SK-N-MC (cell line): Measurements from ENCODE around the gene ADAMTS18.

ENCODE experiments used
- DNase-seq: peaks from one replicate; pipeline ENCODE4 v3.0.0-alpha.2; 2011; ENCODE audit warnings: low read depth, low spot score
- H3K27ac ChIP-seq: fragments of 200-600 bp; sonication (generic); 2 replicates; pipeline ENCODE4 v1.5.1; 2016; ENCODE audit warnings: mixed run types
- H3K36me3 ChIP-seq: fragments of 200-600 bp; sonication (generic); 2 replicates; pipeline ENCODE4 v1.6.1; 2017; ENCODE audit warnings: antibody characterized with exemption, low read length, mixed read lengths; ENCODE audit not compliant: insufficient read depth
- H3K4me3 ChIP-seq: fragments of 200-600 bp; sonication (generic); 2 replicates; pipeline ENCODE4 v1.5.1; 2016
- H3K9ac ChIP-seq: fragments of 200-600 bp; sonication (generic); 2 replicates; pipeline ENCODE4 v1.8.0; 2017; ENCODE audit warnings: mixed run types, mixed read lengths; ENCODE audit not compliant: insufficient read length
- H3K9me3 ChIP-seq: fragments of 200-600 bp; sonication (generic); 2 replicates; pipeline ENCODE4 v1.6.1; 2017; ENCODE audit warnings: low read depth, mild to moderate bottlenecking, antibody characterized with exemption, low read length, moderate library complexity, mixed read lengths
- EZH2 ChIP-seq: fragments of 200-600 bp; sonication (generic); IDR thresholded peaks from one replicate; pipeline ENCODE4 v1.6.1; 2017; ENCODE audit warnings: antibody characterized with exemption
- FOXP2 ChIP-seq: optimal IDR thresholded peaks from 2 replicates; pipeline ENCODE3; 2011; ENCODE audit warnings: mild to moderate bottlenecking, moderate library complexity; ENCODE audit not compliant: insufficient read depth; ENCODE audit errors: extremely low read length, control extremely low read depth
- POLR2AphosphoS5 ChIP-seq: IDR thresholded peaks from 2 replicates; pipeline ENCODE4 v1.6.1; 2012; ENCODE audit warnings: mild to moderate bottlenecking, low read depth, low read length, borderline replicate concordance

ADAMTS18 gene

DNA sequence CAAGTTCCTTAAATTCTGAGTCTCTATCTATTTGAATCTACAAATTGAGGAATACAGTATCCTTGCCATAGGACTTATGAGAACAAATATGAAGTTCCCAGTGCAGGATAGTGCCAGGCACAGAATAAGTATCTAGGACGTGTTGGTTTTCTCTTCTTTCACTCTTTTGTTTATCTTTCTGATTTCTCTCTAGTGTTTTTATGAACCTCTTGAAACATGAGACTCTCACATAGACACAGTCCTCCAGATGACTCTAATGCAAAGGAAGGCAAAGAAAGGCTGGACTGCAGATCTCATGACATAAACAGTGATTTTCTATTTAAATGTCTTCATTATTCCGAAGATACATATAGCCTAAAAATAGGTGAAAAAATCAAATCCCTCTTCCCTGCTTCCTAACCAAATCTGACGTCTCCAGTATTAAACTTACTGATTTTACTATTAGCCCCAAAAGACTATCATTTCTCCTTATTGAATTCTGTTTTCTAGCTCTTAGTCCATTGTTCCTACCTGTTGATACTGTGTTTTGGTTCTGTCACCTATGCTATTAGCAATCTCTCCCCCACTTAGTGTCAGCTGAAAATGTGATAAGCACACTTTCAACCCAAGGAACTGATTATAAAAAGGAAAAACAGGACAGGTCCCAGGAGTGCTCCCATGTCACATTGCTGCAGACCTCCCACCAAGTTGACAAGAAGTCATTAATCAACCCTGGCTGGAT lies 24.9 kb upstream of the ADAMTS18 start:
- no peaks in the 10 kb centered on the region for H3K36me3 ChIP-seq
- H3K4me3 ChIP-seq: no peak overlapping the region
- no peak for DNase-seq
- H3K9me3 ChIP-seq: no peaks in the 10 kb centered on the region
- no peak for TF ChIP-seq POLR2AphosphoS5
- no peak overlapping the region for H3K27ac ChIP-seq
- H3K9ac ChIP-seq: no peak overlapping the region

DNA sequence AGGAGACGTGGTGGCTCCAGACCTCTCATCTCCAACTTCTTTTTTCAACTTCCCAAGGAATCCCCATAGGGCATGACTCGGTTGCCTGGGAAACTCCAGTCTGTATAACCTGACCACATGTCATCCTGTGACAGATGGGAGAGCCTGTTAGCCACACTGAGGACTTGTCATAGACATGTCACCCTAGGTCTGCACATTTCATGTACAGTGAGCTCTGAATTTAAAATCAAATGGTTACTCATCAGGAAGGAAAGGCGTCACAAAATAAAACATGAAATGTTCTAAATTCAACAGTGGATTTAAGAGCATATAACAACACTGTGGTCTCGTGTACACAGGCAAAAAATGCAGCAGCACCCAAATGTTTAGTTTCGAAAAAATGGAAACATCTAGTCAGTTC lies 22.2 kb upstream of the ADAMTS18 start:
- Histone ChIP-seq H3K9me3 (no peaks in the 10 kb centered on the region), H3K27ac (no peak overlapping the region), H3K36me3 (no peaks in the 10 kb centered on the region), H3K4me3 (no peak overlapping the region), H3K9ac (no peak overlapping the region)
- DNase-seq: no peak
- TF ChIP-seq POLR2AphosphoS5 (no peak), FOXP2 (no peak)

DNA sequence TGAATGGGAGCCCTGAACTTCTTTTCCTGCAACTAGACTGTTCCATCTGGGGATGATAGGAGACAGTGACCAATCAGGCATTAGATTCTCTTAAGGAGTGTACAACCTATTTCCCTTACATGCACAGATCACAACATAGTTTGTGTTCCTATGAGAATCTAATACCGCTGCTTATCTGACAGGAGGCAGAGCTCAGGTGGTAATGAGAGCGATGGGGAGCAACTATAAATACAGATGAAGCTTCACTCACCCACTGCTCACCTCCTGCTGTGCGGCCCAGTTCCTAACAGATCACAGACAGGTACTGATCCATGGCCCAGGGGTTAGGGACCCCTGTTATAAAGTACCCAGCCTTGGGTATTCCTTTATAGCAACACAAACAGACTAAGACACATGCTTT lies 17.4 kb upstream of the ADAMTS18 start:
- no peaks in the 10 kb centered on the region for H3K36me3 ChIP-seq
- DNase-seq: no peak
- TF ChIP-seq EZH2 (no peak), FOXP2 (no peak), POLR2AphosphoS5 (no peak)
- no peak overlapping the region for H3K27ac ChIP-seq
- no peaks in the 10 kb centered on the region for H3K9me3 ChIP-seq
- no peak overlapping the region for H3K4me3 ChIP-seq
- H3K9ac ChIP-seq: no peak overlapping the region

DNA sequence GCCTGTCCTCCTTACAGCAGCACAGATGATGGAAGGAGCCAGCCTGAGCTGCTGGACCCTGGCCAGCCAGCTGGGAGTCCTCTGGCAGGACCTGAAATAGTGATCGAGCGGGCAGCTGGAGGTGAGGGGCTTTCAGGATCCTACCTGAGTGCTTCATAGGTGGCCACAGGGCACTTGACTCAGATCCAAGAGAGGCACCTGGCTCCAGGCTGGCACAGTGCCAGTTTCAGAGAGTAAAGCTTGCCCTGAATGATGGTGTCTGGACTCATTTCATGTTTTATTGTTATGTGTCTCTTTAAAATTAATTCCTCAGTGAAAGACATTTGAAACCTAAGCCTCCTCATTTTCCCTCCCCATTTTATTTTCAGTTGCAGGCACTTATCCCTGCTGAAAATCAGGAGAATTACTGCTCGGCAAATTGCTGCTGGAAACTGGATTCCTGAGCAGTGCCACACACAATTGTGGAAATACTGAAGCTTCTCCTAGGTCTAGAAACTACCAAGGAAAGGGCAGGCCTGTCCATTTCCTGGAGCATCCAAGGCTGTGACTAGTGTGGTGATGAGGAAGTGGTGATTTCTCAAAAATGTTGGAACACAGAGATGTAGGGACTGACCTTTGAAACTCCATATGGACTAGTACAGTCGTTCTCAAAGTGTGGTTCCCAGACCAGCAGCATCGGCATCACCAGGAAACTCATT lies 16.1 kb upstream of the ADAMTS18 start:
- H3K4me3 ChIP-seq: no peak overlapping the region
- DNase-seq: no peak
- TF ChIP-seq POLR2AphosphoS5 (no peak), FOXP2 (no peak), EZH2 (no peak)
- no peak overlapping the region for H3K9ac ChIP-seq
- no peaks in the 10 kb centered on the region for H3K9me3 ChIP-seq
- H3K27ac ChIP-seq: no peak overlapping the region
- H3K36me3 ChIP-seq: no peaks in the 10 kb centered on the region

GRCh38 chr16:77449208-77449607 lies 14.4 kb upstream of the ADAMTS18 start:
- no peak for DNase-seq
- Histone ChIP-seq H3K4me3 (no peak overlapping the region), H3K9ac (no peak overlapping the region), H3K27ac (no peak overlapping the region), H3K9me3 (no peaks in the 10 kb centered on the region), H3K36me3 (no peaks in the 10 kb centered on the region)
- TF ChIP-seq EZH2 (no peak), POLR2AphosphoS5 (no peak), FOXP2 (no peak)

- no peak overlapping the region for H3K4me3 ChIP-seq
- no peak for DNase-seq
- no peak overlapping the region for H3K9ac ChIP-seq
- H3K27ac ChIP-seq: no peak overlapping the region
- no peak for TF ChIP-seq EZH2
- no peaks in the 10 kb centered on the region for H3K36me3 ChIP-seq
- H3K9me3 ChIP-seq: no peaks in the 10 kb centered on the region
Observed at GRCh38 chr16:77445324-77445723, 10.5 kb upstream of the ADAMTS18 start.

DNA sequence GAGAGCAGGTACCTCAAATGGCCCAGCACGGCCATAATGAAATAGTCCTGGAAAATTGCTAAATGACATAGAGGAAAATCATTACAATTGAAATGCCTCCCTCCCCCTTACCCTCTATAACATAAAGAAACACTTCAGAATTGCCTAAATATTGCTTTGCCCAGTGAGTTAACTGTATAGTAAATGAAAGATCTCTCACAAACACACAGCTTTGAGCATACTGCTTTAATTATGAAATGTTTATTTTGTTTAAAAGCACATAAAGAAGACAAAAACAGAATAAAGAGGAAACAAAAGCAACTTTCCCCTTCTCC lies 9.3 kb upstream of the ADAMTS18 start:
- H3K9me3 ChIP-seq: no peaks in the 10 kb centered on the region
- no peak for TF ChIP-seq FOXP2
- no peak for TF ChIP-seq POLR2AphosphoS5
- no peak for TF ChIP-seq EZH2
- DNase-seq: no peak
- H3K27ac ChIP-seq: no peak overlapping the region
- no peak overlapping the region for H3K9ac ChIP-seq
- no peaks in the 10 kb centered on the region for H3K36me3 ChIP-seq
- no peak overlapping the region for H3K4me3 ChIP-seq

GRCh38 chr16:77443357-77444146 lies 8.7 kb upstream of the ADAMTS18 start:
- Histone ChIP-seq H3K27ac (no peak overlapping the region), H3K36me3 (no peaks in the 10 kb centered on the region), H3K9ac (no peak overlapping the region), H3K4me3 (no peak overlapping the region), H3K9me3 (no peaks in the 10 kb centered on the region)
- TF ChIP-seq FOXP2: no peak
- TF ChIP-seq EZH2: no peak
- TF ChIP-seq POLR2AphosphoS5: no peak
- no peak for DNase-seq
